ENCODE results near the gene PREB. TPM values are rescaled to one million over a fixed set of nuclear protein-coding genes. Genes with fewer than 3 reads are reported as not detected.

The PREB gene
- total RNA-seq, 2 donors from 2014 or later = 74.0 to 88.9 TPM

- no peaks in the 10 kb centered on the region for H3K27me3 ChIP-seq (replicated peaks; ENCODE audit: insufficient read depth)
- no peak for DNase-seq (ENCODE audit: low spot score)
- H3K4me1 ChIP-seq (replicated peaks) = no peaks in the 10 kb centered on the region
- WGBS = 86% methylated on average over 5 of the region's 5 CpGs
- H3K4me3 ChIP-seq = no peak overlapping the region
- no peaks in the 10 kb centered on the region for H3K36me3 ChIP-seq
- TF ChIP-seq POLR2A (IDR thresholded peaks at IDR 0.05) (no peak), POLR2AphosphoS5 (IDR thresholded peaks at IDR 0.05) (no peak), CTCF (IDR thresholded peaks at IDR 0.05) (no peak)
- intact Hi-C loops (cut with DNase I) = no loop called here
- H3K27ac ChIP-seq = no peak overlapping the region
- H3K9me3 ChIP-seq = no peaks in the 10 kb centered on the region
These were observed 32.1 kb downstream of the PREB start for GRCh38 chr2:27102329-27102728.

- no peak overlapping the region for H3K4me3 ChIP-seq
- TF ChIP-seq POLR2AphosphoS5 (IDR thresholded peaks at IDR 0.05) (no peak), CTCF (IDR thresholded peaks at IDR 0.05) (no peak), POLR2A (IDR thresholded peaks at IDR 0.05) (no peak)
- no peaks in the 10 kb centered on the region for H3K9me3 ChIP-seq
- H3K27ac ChIP-seq = no peak overlapping the region
- H3K4me1 ChIP-seq (replicated peaks) = peaks cover 3% of the 10 kb centered on the region
- DNase-seq (ENCODE audit: low spot score) = no peak
- H3K27me3 ChIP-seq (replicated peaks; ENCODE audit: insufficient read depth) = no peaks in the 10 kb centered on the region
- intact Hi-C loops (cut with DNase I) = loop anchor here (1.0 kb wide), 1 partner anchor 91 kb away; no protein-coding TSS in a partner anchor
- no peaks in the 10 kb centered on the region for H3K36me3 ChIP-seq
- 81% methylated on average over 10 of the region's 10 CpGs for WGBS
These were observed 34.4 kb downstream of the PREB start for GRCh38 chr2:27100036-27100435.

- Histone ChIP-seq H3K4me3 (no peak overlapping the region), H3K4me1 (replicated peaks) (peaks cover 3% of the 10 kb centered on the region), H3K9me3 (no peaks in the 10 kb centered on the region), H3K27ac (no peak overlapping the region), H3K27me3 (replicated peaks; ENCODE audit: insufficient read depth) (no peaks in the 10 kb centered on the region), H3K36me3 (no peaks in the 10 kb centered on the region)
- intact Hi-C loops (cut with DNase I) = loop anchor here (5.0 kb wide), 1 partner anchor 183 kb away; the partner anchor contains the start of gene TRIM54
- WGBS = 89% methylated on average over 17 of the region's 19 CpGs
- no peak for DNase-seq (ENCODE audit: low spot score)
- TF ChIP-seq CTCF (IDR thresholded peaks at IDR 0.05) = no peak
- TF ChIP-seq POLR2AphosphoS5 (IDR thresholded peaks at IDR 0.05) = no peak
- no peak for TF ChIP-seq POLR2A (IDR thresholded peaks at IDR 0.05)
These were observed 35.0 kb downstream of the PREB start for GRCh38 chr2:27099334-27099955.

GRCh38 chr2:27097341-27097740 lies 37.1 kb downstream of the PREB start:
- H3K4me3 ChIP-seq = no peak overlapping the region
- no peak for DNase-seq (ENCODE audit: low spot score)
- H3K27me3 ChIP-seq (replicated peaks; ENCODE audit: insufficient read depth) = no peaks in the 10 kb centered on the region
- H3K27ac ChIP-seq = no peak overlapping the region
- no peaks in the 10 kb centered on the region for H3K9me3 ChIP-seq
- intact Hi-C loops (cut with DNase I) = loop anchor here (5.0 kb wide), 1 partner anchor 185 kb away; the partner anchor contains the start of gene TRIM54
- 92% methylated on average over 14 of the region's 14 CpGs for WGBS
- no peaks in the 10 kb centered on the region for H3K36me3 ChIP-seq
- H3K4me1 ChIP-seq (replicated peaks) = peaks cover 3% of the 10 kb centered on the region
- TF ChIP-seq POLR2AphosphoS5 (IDR thresholded peaks at IDR 0.05) (no peak), CTCF (IDR thresholded peaks at IDR 0.05) (no peak), POLR2A (IDR thresholded peaks at IDR 0.05) (no peak)

- intact Hi-C loops (cut with DNase I) = loop anchor here (5.0 kb wide), 1 partner anchor 185 kb away; the partner anchor contains the start of gene TRIM54
- H3K36me3 ChIP-seq = no peaks in the 10 kb centered on the region
These were observed 37.6 kb downstream of the PREB start for GRCh38 chr2:27096748-27097297.

More at GRCh38 chr2:27096748-27097297, 37.6 kb downstream of the PREB start:
- no peak for DNase-seq (ENCODE audit: low spot score)
- Histone ChIP-seq H3K27me3 (replicated peaks; ENCODE audit: insufficient read depth) (no peaks in the 10 kb centered on the region), H3K9me3 (no peaks in the 10 kb centered on the region), H3K4me1 (replicated peaks) (peaks cover 3% of the 10 kb centered on the region), H3K4me3 (no peak overlapping the region), H3K27ac (no peak overlapping the region)
- TF ChIP-seq POLR2AphosphoS5 (IDR thresholded peaks at IDR 0.05) (no peak), POLR2A (IDR thresholded peaks at IDR 0.05) (no peak), CTCF (IDR thresholded peaks at IDR 0.05) (no peak)
- WGBS = 87% methylated on average over 3 of the region's 3 CpGs
